Esophagus muscularis mucosa (tissue), 4 donors: ENCODE results near the gene TMX2. TPM values are rescaled to one million over a fixed set of nuclear protein-coding genes. Genes with fewer than 3 reads are reported as not detected.

Source experiments
- DNase-seq: peaks from one replicate; pipeline ENCODE4 v3.0.0-alpha.2; 2017; ENCODE audit errors: extremely low spot score
- H3K27ac ChIP-seq, 4 donors: fragments of 200-600 bp; sonication (generic); replicated peaks in 1 of 4; 1 replicate in 3 of 4; 2 replicates in 1 of 4; pipeline ENCODE4 v1.5.1; 2016 to 2019; ENCODE audit warnings: mild to moderate bottlenecking in 1 of 4
- H3K27me3 ChIP-seq, 4 donors: fragments of 200-600 bp; sonication (generic); one replicate each; pipeline versions ENCODE4 v1.5.1 to v1.6.0; 2016 to 2019
- H3K36me3 ChIP-seq, 4 donors: fragments of 200-600 bp; sonication (generic); one replicate each; pipeline ENCODE4 v1.5.1; 2016 to 2019
- H3K4me1 ChIP-seq, 4 donors: fragments of 200-600 bp; sonication (generic); one replicate each; pipeline ENCODE4 v1.5.1; 2016 to 2019
- H3K4me3 ChIP-seq, 4 donors: fragments of 200-600 bp; sonication (generic); 1 replicate in 2 of 4; 2 replicates in 2 of 4; pipeline ENCODE4 v1.5.1; 2016 to 2019; ENCODE audit warnings: mild to moderate bottlenecking in 4 of 4, moderate library complexity in 1 of 4
- H3K9me3 ChIP-seq, 4 donors: fragments of 200-600 bp; sonication (generic); 1 replicate in 3 of 4; 2 replicates in 1 of 4; pipeline ENCODE4 v1.5.1; 2016 to 2019
- EP300 ChIP-seq: sonication (generic); formaldehyde crosslinking; IDR thresholded peaks from one replicate; pipeline ENCODE4 v1.6.1; 2017; ENCODE audit warnings: antibody characterized with exemption
- POLR2A ChIP-seq: fragments of 450-650 bp; IDR thresholded peaks from one replicate; pipeline ENCODE4 v1.6.1; 2017; ENCODE audit warnings: antibody characterized with exemption, moderate library complexity, mild to moderate bottlenecking, low read depth
- POLR2AphosphoS5 ChIP-seq, 2 donors: sonication (generic); formaldehyde crosslinking; IDR thresholded peaks; one replicate each; pipeline ENCODE4 v1.6.1; 2017; ENCODE audit warnings: antibody characterized with exemption in 2 of 2
- WGBS: methylation state at CpG from one replicate; pipeline ENCODE4 v1.1.5; 2018; 5-methylcytosine and 5-hydroxymethylcytosine counted together
- intact Hi-C: fragments of 100-400 bp; cut with DNase I; formaldehyde crosslinking; loops from one replicate; pipeline ENCODE4 v1.15.1; 2023
- total RNA-seq, 4 donors: library from RNA; depleted of rRNA; stranded (reverse); fragments of >200 nt; gene quantifications; one replicate each; pipeline versions ENCODE4 v1.1.0 to v1.2.1, GENCODE V29; 2016
- TF ChIP-seq, protein P1 (sequence below), 3 experiments: fragments of 200-600 bp in 2 of 3; fragments of 450-650 bp in 1 of 3; sonication (generic) in 2 of 3; IDR thresholded peaks; one replicate each; pipeline ENCODE4 v1.5.1; 2017 to 2019; ENCODE audit warnings: antibody characterized with exemption in 3 of 3, mild to moderate bottlenecking in 2 of 3, moderate library complexity in 1 of 3

The TMX2 gene
- total RNA-seq, 4 donors from 2014 or later, result 31.1 to 52.8 (median 46.1) TPM

DNA sequence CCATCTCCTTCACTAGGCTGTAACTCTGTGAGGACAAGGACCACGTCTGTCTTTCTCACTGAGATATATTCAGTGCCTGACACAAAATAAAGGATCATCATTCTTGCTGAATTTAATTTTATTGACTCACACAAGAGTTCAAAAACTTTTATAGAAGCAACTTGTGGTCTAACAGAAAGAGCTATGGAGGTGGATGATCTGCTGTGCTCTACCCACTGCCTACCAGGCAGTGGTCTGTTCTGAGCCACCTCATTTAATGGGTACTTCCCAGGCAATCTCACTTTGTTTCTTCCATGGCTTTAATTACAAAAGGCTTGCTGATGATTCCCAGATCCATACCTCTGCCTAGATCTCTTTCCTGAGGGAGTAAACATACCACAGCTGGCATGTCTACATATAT lies 34.5 kb downstream of the TMX2 start:
- TF ChIP-seq, protein P1, sequence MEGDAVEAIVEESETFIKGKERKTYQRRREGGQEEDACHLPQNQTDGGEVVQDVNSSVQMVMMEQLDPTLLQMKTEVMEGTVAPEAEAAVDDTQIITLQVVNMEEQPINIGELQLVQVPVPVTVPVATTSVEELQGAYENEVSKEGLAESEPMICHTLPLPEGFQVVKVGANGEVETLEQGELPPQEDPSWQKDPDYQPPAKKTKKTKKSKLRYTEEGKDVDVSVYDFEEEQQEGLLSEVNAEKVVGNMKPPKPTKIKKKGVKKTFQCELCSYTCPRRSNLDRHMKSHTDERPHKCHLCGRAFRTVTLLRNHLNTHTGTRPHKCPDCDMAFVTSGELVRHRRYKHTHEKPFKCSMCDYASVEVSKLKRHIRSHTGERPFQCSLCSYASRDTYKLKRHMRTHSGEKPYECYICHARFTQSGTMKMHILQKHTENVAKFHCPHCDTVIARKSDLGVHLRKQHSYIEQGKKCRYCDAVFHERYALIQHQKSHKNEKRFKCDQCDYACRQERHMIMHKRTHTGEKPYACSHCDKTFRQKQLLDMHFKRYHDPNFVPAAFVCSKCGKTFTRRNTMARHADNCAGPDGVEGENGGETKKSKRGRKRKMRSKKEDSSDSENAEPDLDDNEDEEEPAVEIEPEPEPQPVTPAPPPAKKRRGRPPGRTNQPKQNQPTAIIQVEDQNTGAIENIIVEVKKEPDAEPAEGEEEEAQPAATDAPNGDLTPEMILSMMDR (IDR thresholded peaks at IDR 0.05), result no peak
- no peak for TF ChIP-seq EP300
- TF ChIP-seq POLR2AphosphoS5 (IDR thresholded peaks at IDR 0.05), result no peak
- TF ChIP-seq POLR2A, result no peak
- WGBS, result 95% methylated on average over 1 of the region's 1 CpG
- Histone ChIP-seq H3K36me3 (peaks cover 18 to 53% (median 40%) of the 10 kb centered on the region in 4 donors), H3K27me3 (no peaks in the 10 kb centered on the region), H3K4me1 (peaks cover 16 to 22% (median 19%) of the 10 kb centered on the region in 4 donors), H3K4me3 (no peak overlapping the region), H3K27ac (no peak overlapping the region), H3K9me3 (no peaks in the 10 kb centered on the region)
- intact Hi-C loops, result no loop called here
- no peak for DNase-seq

GRCh38 chr11:57751176-57751575 lies 38.8 kb downstream of the TMX2 start:
- H3K4me1 ChIP-seq, result peaks cover 4 to 8% (median 7%) of the 10 kb centered on the region in 4 donors
- TF ChIP-seq, protein P1 (IDR thresholded peaks at IDR 0.05), result no peak
- TF ChIP-seq POLR2AphosphoS5 (IDR thresholded peaks at IDR 0.05) (no peak), EP300 (no peak), POLR2A (no peak)
- intact Hi-C loops, result no loop called here
- H3K4me3 ChIP-seq, result no peak overlapping the region
- no peaks in the 10 kb centered on the region for H3K27me3 ChIP-seq
- H3K9me3 ChIP-seq, result no peaks in the 10 kb centered on the region
- no peak overlapping the region for H3K27ac ChIP-seq
- DNase-seq, result no peak
- H3K36me3 ChIP-seq, result peaks cover 0 to 19% (median 6%) of the 10 kb centered on the region in 4 donors

GRCh38 chr11:57751676-57752253 lies 39.4 kb downstream of the TMX2 start, which contains the start of gene BTBD18:
BTBD18 (minus strand) TSS chr11:57751819; CDS start chr11:57751188, 631 bp downstream.
- DNase-seq, result no peak
- Histone ChIP-seq H3K36me3 (peaks cover 0 to 13% (median 3%) of the 10 kb centered on the region in 4 donors), H3K27me3 (no peaks in the 10 kb centered on the region), H3K4me3 (no peak within 1 kb of the TSS), H3K9me3 (no peaks in the 10 kb centered on the region), H3K27ac (no peak within 1 kb of the TSS), H3K4me1 (peaks cover 4 to 8% (median 7%) of the 10 kb centered on the region in 4 donors)
- WGBS, result 57% methylated on average over 10 of the region's 10 CpGs
- intact Hi-C loops, result no loop called here
- TF ChIP-seq EP300, result no peak
- TF ChIP-seq, protein P1 (IDR thresholded peaks at IDR 0.05), result peak; percentile 12 to 40 (median 29)

- H3K27me3 ChIP-seq, result no peaks in the 10 kb centered on the region
- peaks cover 0 to 8% (median 0%) of the 10 kb centered on the region in 4 donors for H3K36me3 ChIP-seq
- WGBS, result 94% methylated on average over 28 of the region's 30 CpGs
- no peak overlapping the region for H3K27ac ChIP-seq
- no peaks in the 10 kb centered on the region for H3K9me3 ChIP-seq
- intact Hi-C loops, result no loop called here
- no peak for DNase-seq
- no peak overlapping the region for H3K4me3 ChIP-seq
- H3K4me1 ChIP-seq, result peaks cover 4 to 10% (median 8%) of the 10 kb centered on the region in 4 donors
- no peak for TF ChIP-seq EP300
- TF ChIP-seq POLR2AphosphoS5 (IDR thresholded peaks at IDR 0.05), result no peak
- no peak for TF ChIP-seq POLR2A
- TF ChIP-seq, protein P1 (IDR thresholded peaks at IDR 0.05), result no peak
Measured at GRCh38 chr11:57752954-57753353, 40.6 kb downstream of the TMX2 start.

DNA sequence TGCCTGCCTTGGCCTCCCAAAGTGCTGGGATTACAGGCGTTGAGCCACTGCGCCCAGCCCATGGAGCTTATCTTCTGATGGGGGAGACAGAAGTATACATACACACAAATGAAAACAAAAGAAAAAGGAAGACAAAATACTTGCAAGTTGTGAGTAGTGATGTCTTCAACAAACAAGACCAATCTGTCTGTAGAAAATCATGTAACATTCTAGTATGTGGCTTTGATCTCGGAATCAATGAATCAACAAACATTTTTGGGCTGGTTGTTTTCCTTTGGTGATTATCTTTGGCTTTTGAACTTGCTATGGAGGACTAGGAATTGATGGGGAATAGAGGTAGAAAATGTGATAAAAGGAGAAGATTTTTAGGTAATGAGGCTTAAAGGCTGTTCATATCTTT lies 45.8 kb downstream of the TMX2 start:
- 89% methylated on average over 3 of the region's 3 CpGs for WGBS
- intact Hi-C loops, result no loop called here
- Histone ChIP-seq H3K9me3 (no peaks in the 10 kb centered on the region), H3K36me3 (no peaks in the 10 kb centered on the region), H3K27ac (no peak overlapping the region), H3K4me3 (no peak overlapping the region), H3K27me3 (no peaks in the 10 kb centered on the region), H3K4me1 (peaks cover 0 to 5% (median under 1%) of the 10 kb centered on the region in 4 donors)
- TF ChIP-seq POLR2AphosphoS5 (IDR thresholded peaks at IDR 0.05), result no peak
- no peak for TF ChIP-seq EP300
- TF ChIP-seq POLR2A, result no peak
- TF ChIP-seq, protein P1 (IDR thresholded peaks at IDR 0.05), result no peak
- DNase-seq, result no peak
